Epidermal melanocyte (primary cell): Measurements from ENCODE around the gene CDYL2.
"Not testable (repeated sequence)": the region's sequence is repeated elsewhere in the genome, so short reads cannot be mapped to it uniquely, and the experiment has no call there.

Experiments used
- DNase-seq: peaks from one replicate; pipeline ENCODE4 v3.0.0; 2011; ENCODE audit warnings: low spot score; ENCODE audit not compliant: insufficient read length

The CDYL2 gene

GRCh38 chr16:80804526-80805383 lies at the start of gene CDYL2:
TSS of gene CDYL2 (minus strand) at chr16:80804598. CDS start at chr16:80804173, 425 bp downstream.
- peak; percentile 64 for DNase-seq

- no peak for DNase-seq
Observed at GRCh38 chr16:80852261-80852872, 48.0 kb upstream of the CDYL2 start.

- no peak for DNase-seq
Observed at GRCh38 chr16:80851831-80852230, 47.4 kb upstream of the CDYL2 start.

DNA sequence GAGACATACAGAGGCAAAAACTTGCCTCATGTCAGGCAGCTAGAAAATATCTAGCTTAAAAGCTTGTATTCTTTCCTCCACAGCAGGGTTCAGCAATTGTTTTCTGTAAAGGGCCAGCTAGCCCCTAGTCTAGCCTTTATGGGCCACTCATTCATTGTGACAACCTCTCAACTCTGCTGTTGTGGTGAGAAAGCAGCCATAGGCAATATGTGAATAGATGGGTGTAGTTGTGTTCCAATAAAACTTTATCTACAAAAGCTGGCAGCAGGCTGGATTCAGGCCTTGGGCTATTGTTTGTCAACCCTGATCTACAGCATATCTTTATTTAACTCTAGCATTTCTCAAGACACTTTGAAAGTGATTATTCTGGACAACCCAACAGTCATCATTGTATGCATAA lies 46.4 kb upstream of the CDYL2 start:
- no peak for DNase-seq

GRCh38 chr16:80848862-80849261 lies 44.5 kb upstream of the CDYL2 start:
- no peak for DNase-seq

GRCh38 chr16:80846680-80847079 lies 42.3 kb upstream of the CDYL2 start:
- no peak for DNase-seq

DNA sequence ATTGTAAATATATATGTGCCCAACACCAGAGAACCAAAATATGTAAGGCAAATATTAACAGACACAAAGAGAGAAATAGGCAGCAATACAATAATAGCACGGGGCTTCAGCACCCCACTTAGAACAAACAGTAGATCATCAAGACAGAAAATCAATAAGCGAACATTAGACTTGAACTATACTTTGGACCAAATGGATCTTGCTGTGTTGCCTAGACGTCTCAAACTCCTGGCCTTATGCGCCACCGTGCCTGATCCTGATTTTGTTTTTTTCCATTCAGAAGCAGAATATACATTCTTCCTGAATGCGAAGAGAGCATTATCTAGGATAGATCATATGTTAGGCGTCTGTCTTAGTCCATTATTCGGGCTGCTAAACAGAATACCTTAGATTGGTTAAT lies 41.9 kb upstream of the CDYL2 start:
- no peak for DNase-seq

- no peak for DNase-seq
Observed at GRCh38 chr16:80844395-80844794, 40.0 kb upstream of the CDYL2 start.

- no peak for DNase-seq
Observed at GRCh38 chr16:80841231-80841630, 36.8 kb upstream of the CDYL2 start.

DNA sequence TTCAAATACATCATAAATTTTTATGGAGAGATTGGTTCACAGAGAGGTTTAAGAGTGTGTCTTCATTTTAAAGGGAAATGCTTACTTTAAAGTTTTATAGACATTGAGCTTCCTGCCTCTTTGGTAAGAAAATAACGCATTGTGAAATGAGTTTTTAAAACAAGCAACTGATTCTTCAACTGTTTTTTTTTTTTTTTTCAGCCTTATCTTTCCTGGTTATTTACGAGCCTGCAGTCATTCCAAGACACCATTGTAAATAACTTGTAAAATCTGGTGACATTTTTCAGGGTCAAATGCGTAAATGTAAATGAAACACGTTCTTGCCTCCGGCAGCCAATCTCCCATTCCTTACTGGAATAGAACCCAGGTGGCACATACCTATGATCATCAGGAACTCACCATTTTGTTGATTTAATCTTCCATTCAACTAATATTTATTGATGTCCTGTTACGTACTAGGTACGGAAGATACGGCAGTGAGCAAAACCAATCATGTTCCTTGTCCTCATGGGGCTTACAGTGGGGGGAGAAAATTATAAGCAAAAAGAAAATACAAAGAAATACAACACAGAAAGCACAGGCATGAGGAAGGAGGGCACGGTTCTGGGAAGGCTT lies 33.2 kb upstream of the CDYL2 start:
- no peak for DNase-seq

DNA sequence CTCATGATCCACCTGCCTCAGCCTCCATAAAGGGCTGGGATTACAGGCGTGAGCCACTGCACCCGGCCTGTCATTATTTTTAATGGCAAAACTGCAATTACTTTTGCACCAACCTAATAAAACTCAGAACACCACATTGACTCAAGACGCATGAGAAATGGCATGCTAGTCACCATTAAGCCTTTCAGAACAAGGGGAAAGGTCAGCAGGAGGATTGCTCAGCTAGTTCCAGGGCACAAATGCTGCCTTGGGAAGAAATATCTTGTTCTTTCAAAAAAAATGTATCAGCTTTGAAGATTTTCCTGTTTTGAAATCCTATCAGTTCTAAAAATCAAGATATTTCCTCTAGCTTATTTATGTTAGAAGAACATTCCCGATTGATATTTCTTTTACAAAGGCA lies 32.4 kb upstream of the CDYL2 start:
- no peak for DNase-seq

GRCh38 chr16:80836202-80836601 lies 31.8 kb upstream of the CDYL2 start:
- DNase-seq: no peak

- DNase-seq: no peak
Observed at GRCh38 chr16:80831039-80831438, 26.6 kb upstream of the CDYL2 start.

- no peak for DNase-seq
Observed at GRCh38 chr16:80828495-80828894, 24.1 kb upstream of the CDYL2 start.

- DNase-seq: no peak
Observed at GRCh38 chr16:80827007-80827406, 22.6 kb upstream of the CDYL2 start.

- DNase-seq: no peak
Observed at GRCh38 chr16:80825365-80825758, 21.0 kb upstream of the CDYL2 start.

DNA sequence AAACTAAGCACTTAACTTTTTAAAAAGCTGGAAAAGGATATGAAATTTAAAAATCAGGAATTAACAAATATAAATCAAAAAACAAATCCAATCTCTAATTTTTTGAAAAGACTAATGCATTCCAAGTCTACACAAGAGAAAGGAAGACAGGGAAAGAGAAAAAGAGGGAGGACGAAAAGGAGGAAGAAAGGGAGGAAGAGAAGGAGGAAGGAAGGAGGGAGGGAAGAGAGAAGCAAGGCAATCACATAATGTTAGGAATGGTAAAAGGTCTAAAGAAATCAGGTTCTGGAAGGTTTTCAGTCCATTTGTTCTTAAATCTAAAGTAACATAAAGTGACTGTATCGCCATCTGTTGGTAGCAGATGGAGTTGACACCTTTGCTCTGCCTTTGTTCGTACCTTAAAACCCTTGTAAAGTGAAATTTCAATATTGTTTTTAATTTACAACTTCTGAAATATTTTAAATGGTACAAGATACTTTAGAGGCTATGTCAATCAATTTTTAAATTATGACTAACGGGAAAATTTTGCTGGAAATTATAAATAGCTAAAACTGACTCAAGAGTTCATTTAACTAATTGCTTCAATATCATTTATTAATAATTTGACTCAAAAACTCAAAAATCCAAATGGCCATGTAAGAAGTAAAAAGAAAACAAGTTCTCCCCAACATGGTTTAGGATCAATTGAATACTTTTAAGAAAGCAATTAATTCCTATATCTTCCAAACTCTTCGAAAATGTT lies 20.4 kb upstream of the CDYL2 start:
- DNase-seq: no peak

- DNase-seq: no peak
Observed at GRCh38 chr16:80819988-80820387, 15.6 kb upstream of the CDYL2 start.

GRCh38 chr16:80816356-80816755 lies 12.0 kb upstream of the CDYL2 start:
- no peak for DNase-seq

DNA sequence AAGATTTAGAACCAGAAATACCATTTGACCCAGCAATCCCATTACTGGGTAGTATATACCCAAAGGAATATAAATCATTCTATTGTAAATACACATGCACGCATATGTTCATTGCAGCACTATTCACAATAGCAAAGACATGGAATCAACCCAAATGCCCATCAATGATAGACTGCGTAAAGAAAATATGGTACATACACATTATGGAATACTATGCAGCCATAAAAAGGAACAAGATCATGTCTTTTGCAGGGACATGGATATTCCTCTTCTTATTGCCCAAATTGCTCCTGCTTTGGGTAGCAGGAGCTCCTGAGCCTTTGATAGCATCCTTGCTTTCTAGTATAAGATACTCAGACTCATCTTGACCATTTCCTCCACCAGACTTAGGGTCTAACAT lies 10.9 kb upstream of the CDYL2 start:
- DNase-seq: not testable (repeated sequence)

DNA sequence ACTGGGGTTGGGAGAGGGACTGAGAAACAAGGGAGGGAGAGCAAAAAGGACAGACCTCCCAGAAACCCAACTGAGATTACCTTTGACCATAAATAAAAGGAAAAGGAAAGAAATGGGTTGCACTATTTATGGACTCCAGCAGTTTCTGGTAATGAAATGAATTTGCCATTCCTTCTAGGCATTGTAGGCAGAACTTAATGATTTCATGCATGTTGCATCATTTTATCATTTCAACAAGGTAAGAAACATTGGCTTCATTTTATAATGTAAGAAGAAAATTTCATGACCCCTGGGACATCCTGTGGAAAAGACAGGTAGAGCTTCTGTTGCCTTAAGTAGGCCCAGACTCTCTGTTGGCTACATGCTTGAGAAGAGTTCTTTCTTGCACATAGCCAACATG lies 8.2 kb upstream of the CDYL2 start:
- DNase-seq: no peak

- no peak for DNase-seq
Observed at GRCh38 chr16:80809366-80809765, 5.0 kb upstream of the CDYL2 start.
